GM18909 (cell line): ENCODE measurements around the gene OR10A3.

ENCODE experiments used
- ATAC-seq: cut with Tn5 transposase; IDR thresholded peaks from one replicate; pipeline ENCODE4 v1.9.1; 2021; ENCODE audit warnings: mild to moderate bottlenecking; ENCODE audit not compliant: unreplicated experiment, poor library complexity

The OR10A3 gene

GRCh38 chr11:7944123-7944522 is 2.6 kb upstream of the OR10A3 start:
- no peak for ATAC-seq

GRCh38 chr11:7941146-7941545 is 362 bp downstream of the OR10A3 start:
- ATAC-seq: no peak

GRCh38 chr11:7936615-7937014 is 4.9 kb downstream of the OR10A3 start:
- ATAC-seq: no peak

- no peak for ATAC-seq
Measured at GRCh38 chr11:7931168-7931567, 10.3 kb downstream of the OR10A3 start, which contains the start of gene OR10A6. OR10A6 (minus strand) TSS chr11:7931268; CDS start chr11:7928662, 2,606 bp downstream.

GRCh38 chr11:7927635-7928034 is 13.9 kb downstream of the OR10A3 start:
- ATAC-seq: no peak

GRCh38 chr11:7924536-7924935 is 17.0 kb downstream of the OR10A3 start:
- ATAC-seq: no peak

- no peak for ATAC-seq
Measured at GRCh38 chr11:7918141-7918540, 23.4 kb downstream of the OR10A3 start.

GRCh38 chr11:7911011-7911410 is 30.5 kb downstream of the OR10A3 start:
- ATAC-seq: no peak

GRCh38 chr11:7910286-7910788 is 31.2 kb downstream of the OR10A3 start:
- no peak for ATAC-seq

GRCh38 chr11:7909585-7910285 is 31.8 kb downstream of the OR10A3 start:
- ATAC-seq: no peak

- no peak for ATAC-seq
Measured at GRCh38 chr11:7907121-7907520, 34.4 kb downstream of the OR10A3 start.

- ATAC-seq: no peak
Measured at GRCh38 chr11:7906481-7906880, 35.0 kb downstream of the OR10A3 start.

- ATAC-seq: no peak
Measured at GRCh38 chr11:7905961-7906429, 35.5 kb downstream of the OR10A3 start.

GRCh38 chr11:7905549-7905948 is 36.0 kb downstream of the OR10A3 start:
- no peak for ATAC-seq

- ATAC-seq: no peak
Measured at GRCh38 chr11:7904917-7905316, 36.6 kb downstream of the OR10A3 start.

GRCh38 chr11:7903940-7904339 is 37.6 kb downstream of the OR10A3 start:
- no peak for ATAC-seq

GRCh38 chr11:7901319-7901854 is 40.1 kb downstream of the OR10A3 start:
- ATAC-seq: no peak

- ATAC-seq: no peak
Measured at GRCh38 chr11:7900686-7901085, 40.8 kb downstream of the OR10A3 start.

GRCh38 chr11:7899418-7899817 is 42.1 kb downstream of the OR10A3 start:
- no peak for ATAC-seq

GRCh38 chr11:7898666-7899283 is 42.7 kb downstream of the OR10A3 start:
- ATAC-seq: no peak

- no peak for ATAC-seq
Measured at GRCh38 chr11:7896009-7896785, 45.3 kb downstream of the OR10A3 start.
